HG03521 (cell line): ENCODE data around the gene TMSB15C.

Experiments used
- ATAC-seq: cut with Tn5 transposase; IDR thresholded peaks from one replicate; pipeline ENCODE4 v1.9.1; 2021; ENCODE audit warnings: mild to moderate bottlenecking, moderate library complexity; ENCODE audit not compliant: unreplicated experiment

TMSB15C gene

DNA sequence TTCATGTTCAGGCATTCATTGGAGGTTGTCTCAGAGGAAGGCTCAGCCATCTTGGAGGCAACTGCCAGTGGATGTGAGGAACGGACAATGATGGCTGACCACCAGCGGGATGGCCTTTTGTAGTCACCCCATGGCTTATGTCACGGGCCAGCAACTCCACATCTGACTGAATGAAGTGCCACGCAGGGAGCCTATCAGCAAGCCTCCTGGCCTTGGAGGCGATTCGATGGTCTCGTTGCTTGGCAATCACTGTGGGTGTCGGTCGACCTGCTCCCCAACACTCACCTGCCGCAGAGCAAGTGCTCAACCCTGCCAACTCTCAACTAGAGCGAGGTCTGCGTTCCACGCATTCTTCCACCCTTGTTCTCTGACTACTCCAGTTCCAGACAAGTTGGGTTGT, 28.9 kb downstream of the TMSB15C start:
- no peak for ATAC-seq

DNA sequence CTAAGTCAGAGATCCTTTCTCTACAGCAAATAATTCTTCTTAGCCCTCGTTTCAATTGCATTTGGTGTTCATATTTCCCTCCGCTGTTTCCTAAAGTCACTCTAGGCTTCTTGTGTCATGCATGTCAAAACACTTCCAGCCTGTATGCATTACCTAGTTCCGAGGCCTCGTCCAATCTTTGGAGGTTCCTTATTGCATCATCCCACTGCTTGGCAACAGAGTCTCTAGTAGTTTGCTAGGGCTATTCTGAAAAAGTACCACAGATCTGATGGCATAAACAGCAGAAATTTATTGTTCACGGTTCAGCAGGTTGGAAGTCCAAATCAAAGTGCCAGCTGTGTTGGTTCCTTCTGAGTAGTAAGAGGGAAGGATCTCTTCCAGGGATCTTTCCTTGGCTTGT, 30.4 kb downstream of the TMSB15C start:
- no peak for ATAC-seq

GRCh38 chrX:104041003-104041402, 35.0 kb downstream of the TMSB15C start:
- ATAC-seq, result no peak

DNA sequence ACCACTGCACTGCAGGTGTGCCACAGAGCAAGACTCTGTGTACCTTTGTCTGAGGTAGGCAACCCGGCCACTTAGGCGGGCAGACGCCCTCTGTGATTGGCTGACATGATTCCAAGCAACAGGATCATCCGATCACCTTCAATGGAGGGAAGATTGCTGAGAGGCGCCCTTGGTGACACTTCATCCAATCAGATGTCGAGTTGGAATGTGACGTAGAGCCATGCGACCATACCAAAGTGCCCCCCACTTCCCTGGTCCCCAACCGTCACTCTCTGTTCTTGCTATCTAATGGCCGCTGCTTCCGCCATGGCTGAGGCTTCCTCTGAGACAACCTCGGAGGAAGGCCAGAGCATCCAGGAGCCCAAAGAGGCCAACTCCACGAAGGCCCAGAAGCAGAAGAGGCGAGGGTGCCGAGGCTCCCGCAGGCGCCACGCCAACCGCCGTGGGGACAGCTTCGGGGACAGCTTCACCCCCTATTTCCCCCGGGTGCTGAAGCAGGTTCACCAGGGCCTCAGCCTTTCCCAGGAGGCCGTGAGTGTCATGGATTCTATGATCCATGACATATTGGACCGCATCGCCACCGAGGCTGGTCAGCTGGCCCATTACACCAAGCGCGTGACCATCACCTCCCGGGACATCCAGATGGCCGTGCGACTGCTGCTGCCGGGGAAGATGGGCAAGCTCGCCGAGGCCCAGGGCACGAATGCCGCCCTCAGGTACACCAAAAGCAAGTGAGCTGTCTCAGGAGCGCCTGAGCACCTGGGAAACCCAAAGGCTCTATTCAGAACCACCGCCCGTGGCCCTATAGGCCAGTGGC, 36.1 kb downstream of the TMSB15C start, which contains the start of gene H2BW2:
TSS of gene H2BW2 (plus strand) at position 268 of the 817 bp plus-strand sequence. CDS start at position 307, 39 bp downstream.
- no peak for ATAC-seq
